Measurements from ENCODE around the gene CAPG. TPM values are rescaled to one million over a fixed set of nuclear protein-coding genes. Genes with fewer than 3 reads are reported as not detected.
"Not testable (repeated sequence)": the region's sequence is repeated elsewhere in the genome, so short reads cannot be mapped to it uniquely, and the experiment has no call there.

Gene CAPG
- total RNA-seq, 1 experiment from 2014 or later, result 202 TPM

- ChIA-PET CTCF (no interaction called here), POLR2A (interaction anchor here (0.9 kb wide), 1 partner anchor 46 kb away, joined by 3 read pairs; no protein-coding TSS in a partner anchor)
- Histone ChIP-seq H3K27ac (ENCODE audit: low read length) (no peak overlapping the region), H3K4me1 (ENCODE audit: control insufficient read depth, insufficient read depth, low read length) (peaks cover 16% of the 10 kb centered on the region), H3K36me3 (ENCODE audit: control insufficient read depth, insufficient read depth, low read length) (no peaks in the 10 kb centered on the region), H3K27me3 (ENCODE audit: control insufficient read depth, insufficient read depth, low read length) (no peaks in the 10 kb centered on the region), H3K4me3 (ENCODE audit: low read depth in 2 of 2, low read length in 2 of 2) (no peak overlapping the region), H3K9me3 (ENCODE audit: control insufficient read depth, insufficient read depth, low read depth, low read length) (no peaks in the 10 kb centered on the region)
- in situ Hi-C loops (cut with HindIII; ENCODE audit: low pct_unique_long_range_greater_than_20kb, low sequenced_read_pairs) (no loop called here), intact Hi-C loops (cut with micrococcal nuclease; ENCODE audit: unreplicated experiment) (no loop called here)
- no TSS peak for BruUV-seq (replicated peaks)
- DNase-seq (ENCODE audit: low read depth, low spot score) (no peak), ATAC-seq (no peak)
- TF ChIP-seq, protein P1, sequence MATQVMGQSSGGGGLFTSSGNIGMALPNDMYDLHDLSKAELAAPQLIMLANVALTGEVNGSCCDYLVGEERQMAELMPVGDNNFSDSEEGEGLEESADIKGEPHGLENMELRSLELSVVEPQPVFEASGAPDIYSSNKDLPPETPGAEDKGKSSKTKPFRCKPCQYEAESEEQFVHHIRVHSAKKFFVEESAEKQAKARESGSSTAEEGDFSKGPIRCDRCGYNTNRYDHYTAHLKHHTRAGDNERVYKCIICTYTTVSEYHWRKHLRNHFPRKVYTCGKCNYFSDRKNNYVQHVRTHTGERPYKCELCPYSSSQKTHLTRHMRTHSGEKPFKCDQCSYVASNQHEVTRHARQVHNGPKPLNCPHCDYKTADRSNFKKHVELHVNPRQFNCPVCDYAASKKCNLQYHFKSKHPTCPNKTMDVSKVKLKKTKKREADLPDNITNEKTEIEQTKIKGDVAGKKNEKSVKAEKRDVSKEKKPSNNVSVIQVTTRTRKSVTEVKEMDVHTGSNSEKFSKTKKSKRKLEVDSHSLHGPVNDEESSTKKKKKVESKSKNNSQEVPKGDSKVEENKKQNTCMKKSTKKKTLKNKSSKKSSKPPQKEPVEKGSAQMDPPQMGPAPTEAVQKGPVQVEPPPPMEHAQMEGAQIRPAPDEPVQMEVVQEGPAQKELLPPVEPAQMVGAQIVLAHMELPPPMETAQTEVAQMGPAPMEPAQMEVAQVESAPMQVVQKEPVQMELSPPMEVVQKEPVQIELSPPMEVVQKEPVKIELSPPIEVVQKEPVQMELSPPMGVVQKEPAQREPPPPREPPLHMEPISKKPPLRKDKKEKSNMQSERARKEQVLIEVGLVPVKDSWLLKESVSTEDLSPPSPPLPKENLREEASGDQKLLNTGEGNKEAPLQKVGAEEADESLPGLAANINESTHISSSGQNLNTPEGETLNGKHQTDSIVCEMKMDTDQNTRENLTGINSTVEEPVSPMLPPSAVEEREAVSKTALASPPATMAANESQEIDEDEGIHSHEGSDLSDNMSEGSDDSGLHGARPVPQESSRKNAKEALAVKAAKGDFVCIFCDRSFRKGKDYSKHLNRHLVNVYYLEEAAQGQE (IDR thresholded peaks at IDR 0.05; ENCODE audit: insufficient read depth in 1 of 2, low read depth in 2 of 2, low read length in 1 of 2), result no peak
- TF ChIP-seq, protein P2, sequence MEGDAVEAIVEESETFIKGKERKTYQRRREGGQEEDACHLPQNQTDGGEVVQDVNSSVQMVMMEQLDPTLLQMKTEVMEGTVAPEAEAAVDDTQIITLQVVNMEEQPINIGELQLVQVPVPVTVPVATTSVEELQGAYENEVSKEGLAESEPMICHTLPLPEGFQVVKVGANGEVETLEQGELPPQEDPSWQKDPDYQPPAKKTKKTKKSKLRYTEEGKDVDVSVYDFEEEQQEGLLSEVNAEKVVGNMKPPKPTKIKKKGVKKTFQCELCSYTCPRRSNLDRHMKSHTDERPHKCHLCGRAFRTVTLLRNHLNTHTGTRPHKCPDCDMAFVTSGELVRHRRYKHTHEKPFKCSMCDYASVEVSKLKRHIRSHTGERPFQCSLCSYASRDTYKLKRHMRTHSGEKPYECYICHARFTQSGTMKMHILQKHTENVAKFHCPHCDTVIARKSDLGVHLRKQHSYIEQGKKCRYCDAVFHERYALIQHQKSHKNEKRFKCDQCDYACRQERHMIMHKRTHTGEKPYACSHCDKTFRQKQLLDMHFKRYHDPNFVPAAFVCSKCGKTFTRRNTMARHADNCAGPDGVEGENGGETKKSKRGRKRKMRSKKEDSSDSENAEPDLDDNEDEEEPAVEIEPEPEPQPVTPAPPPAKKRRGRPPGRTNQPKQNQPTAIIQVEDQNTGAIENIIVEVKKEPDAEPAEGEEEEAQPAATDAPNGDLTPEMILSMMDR (IDR thresholded peaks at IDR 0.05), result no peak
- TF ChIP-seq SIN3A (IDR thresholded peaks at IDR 0.05; ENCODE audit: borderline replicate concordance, insufficient read depth, low read depth, low read length), result no peak
Measured at GRCh38 chr2:85367180-85367579, 43.0 kb downstream of the CAPG start.

DNA sequence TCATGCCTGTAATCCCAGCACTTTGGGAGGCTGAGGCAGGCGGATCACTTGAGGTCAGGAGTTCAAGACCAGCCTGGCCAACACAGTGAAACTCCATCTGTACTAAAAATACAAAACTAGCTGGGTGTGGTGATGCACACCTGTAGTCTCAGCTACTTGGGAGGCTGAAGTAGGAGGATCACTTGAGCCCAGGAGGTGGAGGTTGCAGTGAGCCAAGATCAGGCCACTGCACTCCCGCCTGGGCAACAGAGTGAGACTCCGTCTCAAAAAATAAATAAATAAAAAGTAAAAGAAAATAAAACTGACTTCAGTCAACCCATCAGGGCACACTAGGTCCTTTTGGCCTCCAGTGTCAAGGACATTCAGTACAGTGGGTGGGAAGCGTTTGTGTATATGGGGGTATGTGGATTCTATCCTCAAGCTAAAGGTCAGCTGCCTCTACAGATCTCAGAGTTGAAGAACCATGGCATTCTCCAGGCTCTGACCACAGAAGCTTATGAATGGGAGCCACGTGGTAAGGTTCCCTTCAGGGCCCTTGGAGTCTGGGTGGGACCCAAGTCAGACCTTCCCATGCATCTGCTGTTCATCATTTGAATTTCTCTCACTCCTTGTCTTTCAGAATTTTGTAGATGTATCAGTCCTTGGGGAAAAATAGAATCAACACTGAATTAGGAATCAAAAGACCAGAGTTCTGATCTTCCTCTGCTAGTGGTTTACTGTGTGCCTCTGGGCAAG, 47.3 kb downstream of the CAPG start:
- ATAC-seq; H3K4me1 ChIP-seq (ENCODE audit: control insufficient read depth, insufficient read depth, low read length); POLR2A ChIA-PET; in situ Hi-C loops (cut with HindIII; ENCODE audit: low pct_unique_long_range_greater_than_20kb, low sequenced_read_pairs); H3K4me3 ChIP-seq (ENCODE audit: low read depth in 2 of 2, low read length in 2 of 2); H3K36me3 ChIP-seq (ENCODE audit: control insufficient read depth, insufficient read depth, low read length); H3K27me3 ChIP-seq (ENCODE audit: control insufficient read depth, insufficient read depth, low read length); CTCF ChIA-PET; H3K9me3 ChIP-seq (ENCODE audit: control insufficient read depth, insufficient read depth, low read depth, low read length); BruUV-seq (replicated peaks); DNase-seq (ENCODE audit: low read depth, low spot score); H3K27ac ChIP-seq (ENCODE audit: low read length); intact Hi-C loops (cut with micrococcal nuclease; ENCODE audit: unreplicated experiment): not testable (repeated sequence)

DNA sequence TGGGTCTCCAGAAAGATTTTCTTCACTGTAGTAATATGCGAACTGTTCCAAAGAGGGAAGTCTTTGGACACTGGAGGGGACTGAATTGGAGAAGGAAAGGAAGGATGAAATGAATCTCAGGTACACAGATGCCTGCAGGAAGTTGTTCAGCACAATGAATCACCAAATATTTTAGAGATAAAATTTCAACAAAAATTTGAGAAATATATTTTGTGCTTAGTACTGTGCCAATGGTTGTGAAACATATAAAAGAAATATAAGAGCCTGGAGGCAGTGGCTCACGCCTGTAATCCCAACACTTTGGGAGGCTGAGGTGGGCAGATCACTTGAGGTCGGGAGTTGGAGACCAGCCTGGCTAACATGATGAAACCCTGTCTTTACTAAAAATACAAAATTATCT, 52.4 kb downstream of the CAPG start:
- intact Hi-C loops (cut with micrococcal nuclease; ENCODE audit: unreplicated experiment), result no loop called here
- DNase-seq (ENCODE audit: low read depth, low spot score) (no peak), ATAC-seq (no peak)
- CTCF ChIA-PET, result interaction anchor here (0.7 kb wide), 1 partner anchor 8 kb away, joined by 3 read pairs; no protein-coding TSS in a partner anchor
- POLR2A ChIA-PET, result no interaction called here
- H3K9me3 ChIP-seq (ENCODE audit: control insufficient read depth, insufficient read depth, low read depth, low read length), result no peaks in the 10 kb centered on the region
- 0 out of 2 replicates have a peak, but pooled peaks cover 4% of the 10 kb centered on the region for H3K4me1 ChIP-seq (ENCODE audit: control insufficient read depth, insufficient read depth, low read length)
- BruUV-seq (replicated peaks), result no TSS peak
- TF ChIP-seq, protein P2 (IDR thresholded peaks at IDR 0.05), result no peak
- TF ChIP-seq SIN3A (IDR thresholded peaks at IDR 0.05; ENCODE audit: borderline replicate concordance, insufficient read depth, low read depth, low read length) (no peak), TCF7L2 (IDR thresholded peaks at IDR 0.05; ENCODE audit: low read depth, low read length) (no peak), POLR2AphosphoS5 (IDR thresholded peaks at IDR 0.05; ENCODE audit: low read depth, low read length) (no peak)
- TF ChIP-seq, protein P1 (IDR thresholded peaks at IDR 0.05; ENCODE audit: insufficient read depth in 1 of 2, low read depth in 2 of 2, low read length in 1 of 2), result no peak
- no peaks in the 10 kb centered on the region for H3K27me3 ChIP-seq (ENCODE audit: control insufficient read depth, insufficient read depth, low read length)
- H3K36me3 ChIP-seq (ENCODE audit: control insufficient read depth, insufficient read depth, low read length), result peaks cover 5% of the 10 kb centered on the region; the same call in 1 of the 2 replicates
- H3K4me3 ChIP-seq (ENCODE audit: low read depth in 2 of 2, low read length in 2 of 2), result no peak overlapping the region
- in situ Hi-C loops (cut with HindIII; ENCODE audit: low pct_unique_long_range_greater_than_20kb, low sequenced_read_pairs), result no loop called here
- H3K27ac ChIP-seq (ENCODE audit: low read length), result no peak overlapping the region

Measured in Panc1 (cell line).